HG02981 (cell line): Measurements from ENCODE around the gene NPAS3.

Experiments used
- ATAC-seq: cut with Tn5 transposase; IDR thresholded peaks from one replicate; pipeline ENCODE4 v1.9.1; 2021; ENCODE audit warnings: mild to moderate bottlenecking, moderate library complexity; ENCODE audit not compliant: unreplicated experiment

Gene NPAS3

DNA sequence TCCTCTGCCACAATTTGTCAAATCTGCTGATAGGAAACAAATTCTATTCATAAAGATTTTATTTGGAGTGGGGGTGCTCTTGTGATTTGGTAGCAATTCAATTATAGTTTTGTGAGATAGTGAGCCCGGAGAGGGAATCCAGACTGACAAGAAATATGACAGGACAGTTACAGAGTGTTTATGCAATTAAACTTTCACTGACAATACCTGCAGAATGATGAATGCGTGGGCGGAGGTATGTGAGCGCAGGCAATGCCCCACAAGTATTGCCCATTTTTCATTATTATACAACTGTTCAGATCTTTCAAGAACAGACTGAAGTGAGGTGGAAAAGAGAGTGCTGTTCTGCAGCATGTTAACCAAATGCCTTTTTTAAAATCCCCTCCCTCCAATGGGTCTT lies 753.2 kb downstream of the NPAS3 start:
- no peak for ATAC-seq

DNA sequence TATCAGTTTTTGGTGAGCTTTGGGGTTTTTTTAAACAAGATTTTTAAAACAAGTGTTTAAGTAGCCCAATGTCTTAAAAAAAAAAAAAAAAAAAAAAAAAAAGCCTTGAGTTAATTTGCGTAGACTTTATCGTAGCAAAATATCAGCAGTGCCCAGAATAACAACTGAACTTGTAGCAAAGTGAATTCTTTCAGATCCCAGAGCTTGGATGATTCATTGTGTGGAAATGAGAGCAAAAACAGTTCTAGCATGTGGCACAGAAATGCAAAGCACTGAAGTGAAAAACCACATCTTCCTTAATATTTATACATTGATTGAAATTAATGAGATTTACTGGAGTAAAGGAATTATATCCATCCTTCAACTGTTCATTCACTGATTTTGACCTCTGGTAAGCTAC lies 754.1 kb downstream of the NPAS3 start:
- no peak for ATAC-seq

DNA sequence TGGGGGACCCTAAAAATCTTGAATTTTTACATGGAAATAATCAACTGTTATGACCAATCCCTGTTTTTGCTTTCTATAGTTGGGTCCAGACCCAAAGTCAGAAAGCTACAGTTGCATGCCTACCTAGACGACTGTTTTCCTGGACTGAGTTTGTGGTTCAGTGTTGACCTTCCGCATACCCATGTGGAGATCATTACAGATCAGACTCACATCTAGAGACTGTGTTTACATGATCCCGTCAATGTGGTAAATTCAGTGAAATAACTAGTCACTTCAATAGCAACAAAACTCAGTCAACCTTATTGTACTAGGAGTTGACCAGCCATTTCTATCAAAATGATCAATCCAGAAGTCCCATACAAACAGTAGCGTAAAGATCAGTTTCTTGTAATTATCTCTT lies 754.6 kb downstream of the NPAS3 start:
- ATAC-seq = no peak

DNA sequence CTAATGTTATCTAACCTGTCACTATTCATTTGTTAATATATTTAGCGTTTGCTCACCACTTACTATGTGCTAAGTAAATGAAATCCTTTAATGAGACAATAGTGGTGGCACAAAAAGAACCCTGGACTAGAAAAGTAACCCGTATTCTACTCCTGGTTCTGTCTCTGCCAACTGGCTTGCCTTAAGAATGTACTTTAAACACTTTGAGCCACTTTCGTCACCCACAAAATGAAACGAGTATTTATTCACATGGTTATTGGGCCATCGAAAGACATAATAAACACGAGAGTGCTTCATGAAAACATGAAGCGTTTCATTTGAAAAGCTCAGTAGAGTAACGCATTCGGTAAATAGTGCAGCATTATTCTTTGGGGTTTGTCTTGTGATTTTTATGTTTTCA lies 757.5 kb downstream of the NPAS3 start:
- ATAC-seq = no peak

DNA sequence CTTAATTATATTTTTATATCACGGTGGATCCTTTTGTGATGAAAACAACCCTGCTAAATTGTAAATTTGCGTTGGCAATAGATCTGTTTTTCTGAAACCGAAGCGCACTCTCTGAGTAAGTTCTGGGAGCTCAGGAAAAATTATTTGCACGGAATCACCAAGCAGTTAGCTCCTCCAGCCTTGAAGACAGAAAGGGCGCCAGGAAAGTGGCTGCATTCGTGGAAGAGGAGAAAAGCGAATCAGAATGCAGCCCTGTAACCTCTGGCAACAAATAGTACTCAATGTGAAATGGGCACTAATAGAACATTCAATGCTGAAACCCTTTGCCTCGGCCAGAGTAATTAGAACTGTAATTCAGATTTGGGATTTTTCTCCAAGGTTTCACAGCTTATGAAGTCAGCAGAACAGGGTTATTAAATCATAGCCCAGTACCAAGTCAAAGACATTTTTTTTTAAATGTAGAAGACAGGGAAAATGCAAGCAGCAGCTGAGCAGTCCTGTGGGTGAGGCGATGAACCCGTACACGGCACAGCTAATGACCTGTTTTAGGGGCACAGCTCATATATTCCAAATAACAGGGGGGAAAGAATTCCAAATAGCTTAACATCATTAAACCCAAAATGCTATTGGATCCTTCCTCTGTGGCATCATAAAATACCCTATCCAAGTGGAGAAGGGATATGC lies 760.8 kb downstream of the NPAS3 start:
- no peak for ATAC-seq

DNA sequence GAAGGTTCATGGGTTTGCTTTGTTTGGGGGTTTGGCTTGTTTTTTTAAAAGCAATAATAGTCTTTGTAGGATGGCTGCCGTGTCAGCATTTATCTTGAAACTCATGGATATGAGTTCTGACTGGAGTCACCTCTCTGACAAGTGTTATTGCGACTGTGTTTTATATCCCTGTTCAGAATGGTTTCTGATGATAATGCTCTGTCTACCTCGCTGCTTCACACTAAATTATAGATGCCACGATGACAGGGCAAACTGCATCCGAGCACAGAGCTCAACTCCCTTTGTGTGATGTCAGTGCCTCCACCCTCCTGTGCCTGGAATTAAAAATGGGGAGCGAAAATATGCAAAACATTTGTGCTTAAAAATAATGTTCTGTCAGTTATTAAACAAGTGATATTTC lies 761.4 kb downstream of the NPAS3 start:
- ATAC-seq = no peak

DNA sequence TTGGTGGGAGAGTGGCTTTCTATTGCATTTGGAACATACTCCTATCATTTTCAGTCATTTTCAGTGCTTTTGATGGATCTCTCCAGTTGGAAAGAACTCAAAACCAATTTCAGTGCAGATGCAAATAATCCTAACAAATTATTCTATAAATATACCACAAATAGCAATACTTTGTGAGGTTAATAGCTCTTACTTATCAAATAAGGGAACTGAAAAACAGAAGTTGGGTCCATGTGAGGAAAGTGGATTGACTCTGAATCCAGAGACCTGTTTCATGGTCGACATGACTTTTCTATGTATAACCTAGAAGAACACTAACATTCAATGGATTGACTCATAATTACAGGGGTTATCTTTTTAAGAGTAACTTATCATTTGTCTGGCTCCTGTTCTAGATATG lies 763.6 kb downstream of the NPAS3 start:
- no peak for ATAC-seq

DNA sequence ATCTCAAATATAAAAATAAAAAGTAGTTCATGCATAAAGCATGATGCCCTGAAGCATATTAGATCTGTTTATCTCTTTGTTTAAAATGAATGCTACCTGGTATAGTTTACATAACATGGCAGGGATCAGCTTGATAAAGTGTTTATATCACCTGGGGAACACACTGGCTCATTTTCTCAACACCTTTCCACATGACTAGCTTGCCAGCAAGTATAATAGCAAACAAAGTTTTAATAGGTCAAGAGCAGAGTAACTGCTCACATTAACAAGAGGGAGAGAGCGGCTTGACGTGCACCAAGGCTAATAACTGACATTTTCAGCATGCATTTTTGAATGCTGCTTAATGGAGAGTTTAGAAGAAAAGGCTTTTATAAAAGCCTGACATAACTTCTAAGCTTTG lies 765.8 kb downstream of the NPAS3 start:
- ATAC-seq = no peak

DNA sequence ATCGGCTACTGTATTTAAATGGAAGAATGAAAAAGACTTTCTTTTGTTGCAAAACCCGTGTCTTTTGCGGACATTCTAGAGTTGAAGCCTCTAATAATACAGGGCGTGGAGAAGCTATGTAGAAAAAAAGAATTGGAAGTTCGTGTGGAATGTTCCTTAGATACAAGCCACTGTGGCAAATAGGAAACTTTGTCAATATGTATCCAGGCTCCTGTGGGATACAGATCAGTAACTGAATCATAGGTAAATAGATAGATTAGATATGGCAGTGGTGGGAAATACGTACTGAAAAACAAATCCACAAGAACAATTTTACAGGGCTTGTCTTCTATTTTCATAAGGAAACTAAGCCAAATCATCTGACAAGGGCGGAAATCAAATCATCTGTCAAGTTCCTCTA lies 766.8 kb downstream of the NPAS3 start:
- no peak for ATAC-seq

DNA sequence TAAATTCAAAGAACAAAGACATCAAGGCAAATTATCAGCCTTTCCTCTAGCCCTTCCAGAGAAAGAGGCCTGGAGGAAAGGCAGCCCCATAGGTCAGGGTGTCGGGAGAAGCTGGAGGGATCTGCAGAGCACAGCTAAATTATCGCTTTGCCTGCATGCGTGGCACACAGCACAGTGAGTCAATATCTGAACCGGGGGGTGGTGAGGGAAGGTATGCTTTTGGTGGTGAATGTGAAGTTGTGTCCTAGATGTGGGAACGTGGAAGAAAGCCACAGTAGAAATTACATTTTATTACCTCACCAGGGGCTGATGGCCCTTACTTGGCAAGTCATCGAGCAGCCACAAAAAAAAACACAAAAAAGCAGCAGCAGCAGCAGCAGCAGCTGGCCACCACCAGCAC lies 769.0 kb downstream of the NPAS3 start:
- no peak for ATAC-seq

DNA sequence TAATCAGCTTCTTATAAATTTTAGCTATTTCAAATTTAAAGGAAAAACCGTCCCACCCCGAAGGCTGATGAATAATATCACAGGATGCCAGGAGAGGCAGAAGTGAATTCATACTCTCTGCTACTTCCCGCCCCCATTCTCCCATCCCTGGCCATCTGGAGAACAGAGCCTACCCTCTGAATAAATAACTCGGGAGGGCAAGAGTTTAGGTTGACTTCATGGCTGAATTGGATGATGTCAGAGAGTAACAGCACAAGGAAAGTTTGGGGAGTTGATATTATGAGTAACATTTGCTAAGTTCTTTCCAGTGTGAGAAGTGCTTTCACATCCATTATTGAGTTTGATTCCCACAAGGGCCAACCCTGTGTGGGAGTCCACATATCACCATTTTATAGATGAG lies 770.6 kb downstream of the NPAS3 start:
- no peak for ATAC-seq

DNA sequence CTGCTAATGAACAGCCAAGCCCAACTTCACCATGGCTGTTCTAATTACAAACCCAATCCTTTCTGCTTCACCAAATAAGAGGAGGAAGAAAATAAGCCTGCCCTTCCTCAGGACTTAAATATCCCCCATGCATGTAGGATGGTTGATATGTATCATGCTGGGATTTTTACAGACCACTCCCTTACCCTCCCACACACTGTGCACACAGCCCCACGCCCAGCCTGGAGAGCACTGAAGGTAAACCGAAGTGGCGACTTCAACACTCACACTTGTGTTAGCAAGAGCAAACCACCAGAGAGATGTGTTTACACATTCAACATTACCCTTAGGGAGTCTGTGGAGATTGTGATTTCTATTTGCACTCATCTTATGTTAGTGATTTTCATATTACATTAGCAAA lies 771.0 kb downstream of the NPAS3 start:
- no peak for ATAC-seq

DNA sequence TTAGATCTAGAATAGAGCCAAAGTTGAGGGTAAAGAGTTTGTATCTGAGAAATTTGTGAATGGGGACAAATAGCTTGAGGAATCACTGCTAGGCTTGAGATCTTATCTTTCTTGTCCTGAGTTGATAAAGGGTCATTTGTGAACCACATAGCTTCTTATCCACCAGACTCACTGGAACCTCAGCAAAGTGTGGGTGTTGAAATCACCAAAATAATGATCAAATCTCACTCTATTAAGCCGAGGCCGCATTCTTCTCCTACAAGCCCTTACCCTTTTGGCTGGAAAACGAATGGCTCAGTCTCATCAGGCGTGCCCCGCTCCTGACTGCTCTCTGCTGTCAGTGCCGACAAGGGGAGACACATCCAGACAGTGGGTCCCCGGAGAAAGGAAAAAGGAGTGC lies 771.6 kb downstream of the NPAS3 start:
- ATAC-seq = no peak

DNA sequence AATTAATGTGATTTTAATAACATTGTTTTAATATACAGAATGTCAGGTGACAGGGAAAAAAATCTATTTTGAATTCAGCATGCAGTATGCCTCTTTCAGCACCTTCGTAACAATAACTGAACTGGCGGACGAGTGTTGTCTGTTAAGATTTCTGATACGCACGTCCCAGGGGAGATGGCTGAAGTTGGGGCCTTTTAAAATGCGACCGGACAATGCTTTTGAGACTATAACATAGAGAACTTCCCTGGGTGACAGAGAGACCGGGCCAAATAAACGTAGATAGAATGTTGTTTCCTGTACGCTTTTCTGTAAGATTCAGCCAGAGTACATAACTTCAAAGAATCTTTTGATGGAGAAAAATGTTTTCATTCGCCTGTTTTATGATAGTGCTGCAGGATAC lies 772.5 kb downstream of the NPAS3 start:
- ATAC-seq = no peak

DNA sequence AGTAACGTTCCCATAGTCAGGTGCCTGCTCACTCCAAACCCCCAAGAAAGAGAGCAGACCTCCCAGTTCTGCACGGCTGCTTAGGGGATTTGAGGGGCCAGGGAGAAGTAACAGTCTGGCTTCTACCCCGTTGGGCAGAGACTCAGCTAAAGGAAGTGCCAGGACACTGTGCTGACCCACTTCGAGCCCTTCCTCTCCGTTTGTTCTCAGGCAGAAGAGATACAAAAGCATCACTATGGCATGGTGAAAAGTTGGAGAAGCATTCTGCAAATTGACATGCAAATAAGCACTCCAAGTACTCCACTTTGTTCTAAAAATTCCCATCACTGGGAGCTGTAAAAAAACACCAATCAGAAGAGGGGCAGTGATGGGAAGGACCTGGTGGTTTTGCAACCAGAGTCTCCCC lies 773.1 kb downstream of the NPAS3 start:
- no peak for ATAC-seq

DNA sequence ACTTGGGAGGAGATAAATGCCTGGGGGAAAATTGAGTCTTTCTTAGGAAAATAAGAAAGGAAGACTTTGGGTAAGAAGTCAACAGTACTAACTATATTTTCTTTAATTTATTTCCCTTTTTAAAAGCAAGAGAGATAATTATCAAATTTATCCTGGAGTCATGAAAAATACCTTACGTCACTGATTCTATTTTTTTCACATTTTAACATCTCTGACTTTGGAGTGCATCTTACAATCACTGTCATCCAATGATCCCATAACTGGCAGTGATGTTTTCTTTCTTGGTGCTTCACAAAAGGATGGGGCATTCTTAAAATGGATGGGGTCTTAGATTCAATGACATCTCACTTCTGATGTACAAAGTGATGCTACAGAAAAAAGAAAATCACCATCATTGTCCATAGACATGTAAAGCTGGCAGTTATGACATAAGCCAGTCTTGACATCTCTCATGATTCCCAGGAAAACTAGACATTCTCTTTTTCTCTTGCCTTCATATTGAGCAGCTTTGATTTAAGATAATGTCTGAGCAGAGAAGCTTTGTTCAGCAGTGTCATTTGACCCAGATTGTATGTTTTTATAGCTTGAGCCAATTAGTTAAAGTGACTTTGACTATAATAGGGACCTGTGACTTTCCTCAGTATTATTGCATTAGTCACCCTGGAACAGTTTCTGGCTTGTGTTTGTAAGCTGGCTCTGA lies 776.0 kb downstream of the NPAS3 start:
- no peak for ATAC-seq

DNA sequence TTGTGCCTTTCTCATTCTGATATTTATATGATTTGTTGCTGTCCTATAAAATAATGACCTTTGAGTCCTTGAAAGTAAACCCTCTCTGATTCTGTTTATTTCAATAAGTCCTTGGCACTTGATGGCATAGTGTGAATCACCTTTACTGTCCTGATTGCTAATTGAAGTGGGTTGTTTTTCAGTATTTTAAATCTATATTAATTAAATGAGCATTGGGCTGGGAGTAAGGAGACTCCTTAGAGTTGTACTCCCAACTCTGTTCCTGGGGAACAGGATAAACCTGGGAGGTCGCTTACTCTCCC lies 776.5 kb downstream of the NPAS3 start:
- no peak for ATAC-seq

DNA sequence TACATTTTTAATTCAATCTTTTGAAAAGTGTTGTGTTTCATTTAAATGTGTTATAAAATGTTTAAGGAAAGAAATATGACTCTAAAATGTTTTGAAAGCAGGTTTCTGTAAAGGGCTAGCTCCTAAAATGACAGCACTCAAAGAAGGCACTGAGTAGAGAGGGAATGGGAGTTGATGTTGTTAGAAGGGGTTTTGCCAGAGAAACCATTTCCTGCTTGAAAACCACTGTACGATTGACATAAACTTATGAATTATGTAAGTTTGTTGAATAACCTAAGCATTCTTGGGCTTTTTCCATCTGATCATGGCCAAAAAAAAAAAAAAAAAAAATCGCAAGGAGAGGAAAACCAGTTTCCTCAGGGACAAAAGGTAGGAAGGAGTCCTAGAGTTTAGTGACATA lies 778.2 kb downstream of the NPAS3 start:
- ATAC-seq = no peak

DNA sequence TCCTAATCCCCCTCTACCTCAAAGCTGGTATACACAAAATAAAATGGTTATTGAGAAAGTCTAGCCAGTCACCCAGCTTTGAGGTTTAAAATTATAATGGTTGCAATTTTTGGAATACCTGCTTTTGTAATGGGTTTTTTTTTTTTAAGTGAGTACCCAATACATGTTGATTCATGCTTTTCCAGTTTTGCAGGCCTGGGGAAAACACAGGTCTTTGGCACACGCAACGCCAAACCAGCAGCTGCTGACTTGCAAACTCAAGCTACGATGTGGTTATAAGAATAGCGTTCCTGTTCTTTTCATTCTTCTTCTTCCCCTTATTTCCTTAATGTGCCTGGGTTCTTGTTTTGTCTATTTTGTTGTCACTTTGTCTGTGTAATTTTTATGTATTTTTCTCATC lies 779.2 kb downstream of the NPAS3 start:
- no peak for ATAC-seq

DNA sequence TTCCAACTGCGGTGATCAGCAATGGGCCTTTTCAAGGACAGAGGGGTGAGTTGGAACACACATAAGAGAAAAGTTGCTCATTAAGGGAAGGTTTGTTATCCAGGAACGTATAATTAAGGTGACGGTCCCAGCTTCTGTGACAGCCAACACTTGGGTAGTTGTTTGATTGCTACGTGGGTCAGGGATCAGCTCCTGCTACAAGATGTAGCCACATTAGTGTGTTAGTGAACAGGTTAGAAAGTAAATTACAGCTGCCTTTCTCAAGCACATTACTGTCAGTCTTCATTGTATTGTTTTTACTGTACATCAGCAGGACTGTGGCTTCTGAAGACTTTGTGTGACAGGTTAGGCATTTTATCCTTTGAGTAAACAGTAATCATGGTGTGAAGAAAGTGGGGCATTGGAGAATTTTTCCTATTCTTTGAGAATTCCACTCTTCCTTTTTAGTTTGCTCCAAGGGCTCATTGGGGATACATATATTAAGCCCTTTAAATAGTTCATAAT lies 781.7 kb downstream of the NPAS3 start:
- no peak for ATAC-seq

DNA sequence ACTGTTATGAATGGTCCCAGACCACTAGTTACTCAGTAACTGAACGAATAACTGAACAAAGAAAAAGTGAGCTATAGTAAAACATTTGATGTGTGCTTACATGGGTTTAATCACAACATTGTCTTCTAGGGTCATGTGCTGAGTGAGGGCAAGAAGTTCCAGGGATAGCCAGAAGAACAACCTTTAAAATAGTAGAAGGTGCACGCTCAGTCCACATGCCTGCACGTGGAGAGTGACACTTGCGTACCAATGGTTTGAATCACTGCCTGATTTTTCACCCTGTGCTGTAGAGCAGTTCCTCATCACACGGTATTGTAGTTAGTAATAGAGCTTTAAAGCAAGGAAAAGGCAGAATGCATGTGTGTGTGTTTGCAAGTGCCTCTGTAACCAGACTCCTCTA lies 788.0 kb downstream of the NPAS3 start:
- no peak for ATAC-seq

DNA sequence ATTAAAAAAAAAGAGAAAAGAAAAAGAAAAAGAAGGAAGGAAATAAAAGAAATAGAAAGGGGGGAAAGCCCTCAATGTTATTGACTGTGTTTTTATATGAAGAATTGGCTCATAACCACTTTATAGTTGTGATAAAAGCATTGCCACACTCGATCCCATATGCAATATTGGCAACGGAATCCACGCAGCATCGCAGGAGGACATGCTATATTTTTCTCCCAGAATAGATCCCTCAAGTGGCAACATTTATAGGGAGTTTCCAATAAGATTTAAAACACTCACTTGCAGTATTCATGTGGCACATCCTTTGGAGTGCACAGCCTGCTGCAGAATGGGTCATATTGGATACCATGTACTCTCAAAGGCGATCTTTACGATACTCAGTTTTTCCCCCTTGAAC lies 788.9 kb downstream of the NPAS3 start:
- ATAC-seq = no peak

DNA sequence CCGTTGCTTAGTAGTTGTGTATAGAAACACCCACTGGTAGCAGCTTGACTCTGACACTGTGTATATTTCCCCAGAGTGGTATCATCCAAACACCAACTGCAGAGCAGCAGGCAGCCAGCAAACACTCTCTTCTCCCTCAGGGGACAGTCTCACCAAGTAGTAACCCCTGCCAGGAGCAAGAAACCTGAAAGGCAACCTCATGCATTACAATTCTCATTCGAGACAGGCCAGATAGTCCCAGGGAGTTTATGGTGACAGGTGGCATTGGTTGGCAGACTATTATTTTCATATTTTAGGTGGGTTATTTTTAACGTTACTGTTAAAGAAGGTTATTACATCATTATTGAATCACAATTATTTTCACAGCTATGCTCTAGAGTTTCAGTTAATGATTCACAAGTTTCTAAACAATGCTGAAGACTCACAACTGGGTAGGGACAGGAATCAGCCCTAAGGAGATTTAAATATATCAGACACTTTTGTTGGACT lies 789.4 kb downstream of the NPAS3 start:
- no peak for ATAC-seq
